ENCODE measurements around the gene LRRC53.

- no peak for TF ChIP-seq CTCF (IDR thresholded peaks at IDR 0.05; ENCODE audit: low read length)
- no peak for TF ChIP-seq EZH2 (optimal IDR thresholded peaks at IDR 0.05; ENCODE audit: low read depth, low read length)
Observed at GRCh38 chr1:74528123-74528522, 15.7 kb upstream of the LRRC53 start.

Measured in MM.1S (cell line).